ENCODE data around the gene FSIP1.

The FSIP1 gene

DNA sequence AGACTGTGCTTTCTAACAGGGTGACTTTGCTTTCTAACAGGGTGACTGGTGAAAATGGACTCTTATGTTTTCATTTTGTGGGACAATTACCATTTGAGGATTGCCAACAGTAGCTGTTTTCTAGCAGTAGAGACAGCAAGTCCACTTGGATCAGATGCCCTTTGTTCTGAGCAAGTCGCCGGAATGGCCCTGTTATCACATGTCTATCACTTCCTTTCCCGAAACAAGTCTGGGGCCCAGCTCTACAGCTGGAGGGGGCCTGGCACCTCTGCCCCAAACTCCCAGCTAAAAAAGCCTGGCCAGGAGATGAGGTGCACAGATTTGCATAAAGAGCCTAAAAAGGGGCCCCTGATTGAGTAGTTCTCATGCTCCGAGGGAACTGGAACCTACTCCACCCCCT lies 157.2 kb downstream of the FSIP1 start:
- TF ChIP-seq, protein P1, sequence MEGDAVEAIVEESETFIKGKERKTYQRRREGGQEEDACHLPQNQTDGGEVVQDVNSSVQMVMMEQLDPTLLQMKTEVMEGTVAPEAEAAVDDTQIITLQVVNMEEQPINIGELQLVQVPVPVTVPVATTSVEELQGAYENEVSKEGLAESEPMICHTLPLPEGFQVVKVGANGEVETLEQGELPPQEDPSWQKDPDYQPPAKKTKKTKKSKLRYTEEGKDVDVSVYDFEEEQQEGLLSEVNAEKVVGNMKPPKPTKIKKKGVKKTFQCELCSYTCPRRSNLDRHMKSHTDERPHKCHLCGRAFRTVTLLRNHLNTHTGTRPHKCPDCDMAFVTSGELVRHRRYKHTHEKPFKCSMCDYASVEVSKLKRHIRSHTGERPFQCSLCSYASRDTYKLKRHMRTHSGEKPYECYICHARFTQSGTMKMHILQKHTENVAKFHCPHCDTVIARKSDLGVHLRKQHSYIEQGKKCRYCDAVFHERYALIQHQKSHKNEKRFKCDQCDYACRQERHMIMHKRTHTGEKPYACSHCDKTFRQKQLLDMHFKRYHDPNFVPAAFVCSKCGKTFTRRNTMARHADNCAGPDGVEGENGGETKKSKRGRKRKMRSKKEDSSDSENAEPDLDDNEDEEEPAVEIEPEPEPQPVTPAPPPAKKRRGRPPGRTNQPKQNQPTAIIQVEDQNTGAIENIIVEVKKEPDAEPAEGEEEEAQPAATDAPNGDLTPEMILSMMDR (IDR thresholded peaks at IDR 0.05; ENCODE audit: control insufficient read depth, extremely low read depth, insufficient read depth) = no peak
- H3K4me3 ChIP-seq (ENCODE audit: low read depth, low read length) = no peak overlapping the region
- no peak for DNase-seq (ENCODE audit: low read depth)

DNA sequence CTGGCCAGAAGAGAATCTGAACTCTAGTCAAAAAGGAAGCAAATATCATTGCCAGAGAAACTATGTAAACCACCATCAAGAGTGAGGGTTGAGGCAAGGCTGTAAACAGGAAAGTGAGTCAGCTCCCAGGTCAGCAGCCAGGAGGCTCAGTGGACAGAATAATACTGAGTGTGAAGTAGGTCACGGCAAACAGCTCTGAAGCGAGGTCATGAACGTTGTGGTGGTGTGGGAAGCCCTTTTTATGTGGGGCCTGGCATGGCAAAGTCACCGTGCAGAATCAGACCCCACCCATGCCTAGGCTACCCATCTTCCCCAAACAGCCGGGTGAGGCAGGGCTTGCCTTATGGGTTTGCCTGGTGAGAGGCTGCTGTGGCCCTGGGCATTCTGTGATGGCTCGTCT lies 157.8 kb downstream of the FSIP1 start:
- TF ChIP-seq, protein P1 (IDR thresholded peaks at IDR 0.05; ENCODE audit: control insufficient read depth, extremely low read depth, insufficient read depth) = no peak
- no peak overlapping the region for H3K4me3 ChIP-seq (ENCODE audit: low read depth, low read length)
- no peak for DNase-seq (ENCODE audit: low read depth)

DNA sequence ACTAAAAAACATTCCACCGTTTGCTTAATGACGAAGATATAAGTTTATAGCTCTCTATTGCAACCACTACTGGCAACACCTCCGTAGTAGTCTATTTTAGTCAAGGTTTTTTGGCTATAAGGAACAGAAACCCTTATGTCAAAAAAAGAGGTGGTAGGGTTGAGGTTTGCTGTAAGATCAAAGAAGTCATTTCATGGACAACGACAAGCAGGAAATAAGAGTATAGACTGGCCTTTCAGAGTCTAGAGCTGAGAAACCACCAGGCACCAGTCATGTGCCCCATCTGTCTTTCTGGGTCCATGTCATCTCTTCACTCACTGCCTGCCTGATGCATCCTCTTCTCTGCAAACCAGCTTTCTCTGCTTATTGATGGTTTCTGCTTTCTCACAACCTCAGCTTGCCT lies 159.1 kb downstream of the FSIP1 start:
- DNase-seq (ENCODE audit: low read depth) = no peak
- H3K4me3 ChIP-seq (ENCODE audit: low read depth, low read length) = no peak overlapping the region
- TF ChIP-seq, protein P1 (IDR thresholded peaks at IDR 0.05; ENCODE audit: control insufficient read depth, extremely low read depth, insufficient read depth) = no peak

DNA sequence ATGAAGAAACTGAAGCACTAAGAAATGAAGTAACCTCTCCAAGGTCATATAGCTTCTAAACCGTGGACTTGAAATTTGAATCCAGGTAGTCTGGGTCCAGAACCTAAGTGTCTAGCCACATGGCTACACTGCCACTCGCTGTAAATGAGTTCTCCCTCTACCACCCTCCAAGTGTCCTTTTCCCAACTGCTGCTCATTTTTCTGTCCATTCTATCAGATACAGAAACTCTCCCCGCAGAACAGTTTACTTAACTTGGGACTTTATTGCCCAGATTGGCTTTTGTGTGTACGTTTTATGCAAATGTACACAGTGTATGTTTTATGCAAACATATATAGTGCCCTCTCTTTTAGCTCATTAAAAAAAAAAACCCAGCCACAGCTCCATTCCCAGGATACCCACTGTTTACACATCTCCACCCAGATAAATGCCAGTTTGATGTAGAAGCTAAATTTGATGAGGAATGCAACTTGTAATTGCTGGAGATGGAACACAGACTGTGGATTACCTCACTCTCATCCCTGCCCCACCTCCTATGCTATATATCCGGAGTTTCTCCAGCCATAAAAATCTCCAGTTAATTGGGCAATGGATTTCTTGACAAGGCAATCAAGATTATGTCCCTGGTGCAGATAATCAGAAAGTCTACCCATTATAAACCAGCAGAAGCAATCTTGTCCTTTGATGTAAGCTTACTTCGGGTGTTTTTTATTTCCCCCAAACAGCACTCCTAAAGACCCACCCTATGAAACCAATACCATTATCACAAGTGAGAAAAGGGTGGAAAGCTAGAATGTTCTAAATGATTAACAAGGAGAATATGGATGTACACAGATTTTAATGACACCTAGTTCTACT lies 159.8 kb downstream of the FSIP1 start:
- peak; percentile 76 for DNase-seq (ENCODE audit: low read depth)

DNA sequence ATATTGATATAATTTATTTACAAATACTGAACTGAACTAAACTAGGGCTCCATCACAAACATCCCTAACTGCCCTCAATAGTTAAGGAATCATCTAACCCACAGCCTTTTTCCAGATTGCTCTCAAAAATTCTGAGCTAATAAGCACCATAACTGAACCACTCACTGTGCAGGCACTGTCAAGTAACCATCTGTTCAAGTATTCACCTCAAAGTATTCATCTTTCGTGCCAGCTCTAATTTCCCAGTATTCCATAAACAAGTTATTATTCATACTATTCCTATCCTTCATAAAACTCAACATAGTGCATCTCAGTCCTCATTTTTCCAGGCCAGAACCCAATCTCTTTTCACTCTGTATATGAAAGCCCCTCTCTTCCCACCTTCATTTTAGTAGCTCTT lies 160.7 kb downstream of the FSIP1 start:
- TF ChIP-seq, protein P1 (IDR thresholded peaks at IDR 0.05; ENCODE audit: control insufficient read depth, extremely low read depth, insufficient read depth) = no peak
- no peak overlapping the region for H3K4me3 ChIP-seq (ENCODE audit: low read depth, low read length)
- no peak for DNase-seq (ENCODE audit: low read depth)

More for the DNA sequence above, 159.8 kb downstream of the FSIP1 start:
- H3K4me3 ChIP-seq (ENCODE audit: low read depth, low read length) = no peak overlapping the region
- TF ChIP-seq, protein P1 (IDR thresholded peaks at IDR 0.05; ENCODE audit: control insufficient read depth, extremely low read depth, insufficient read depth) = no peak

DNA sequence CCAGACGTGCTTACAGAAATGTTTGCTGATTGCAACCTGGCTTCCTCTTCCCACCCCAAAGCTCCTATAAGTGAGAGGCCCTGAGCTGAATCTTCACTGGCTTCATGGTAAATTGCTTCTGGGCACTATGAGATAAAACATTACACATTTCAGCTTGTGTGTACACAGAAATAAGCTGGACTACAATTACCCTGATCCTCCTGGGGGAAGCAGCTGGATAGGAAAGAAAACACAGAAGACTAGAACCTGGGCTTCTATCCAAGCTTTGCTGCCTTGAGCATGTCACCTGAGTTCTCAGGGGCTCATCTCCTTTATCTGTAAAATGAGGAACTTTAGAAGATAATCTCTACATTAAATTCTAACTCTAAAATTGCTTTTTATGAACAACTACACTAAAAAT lies 161.4 kb downstream of the FSIP1 start:
- no peak overlapping the region for H3K4me3 ChIP-seq (ENCODE audit: low read depth, low read length)
- peak; percentile 75 for DNase-seq (ENCODE audit: low read depth)
- TF ChIP-seq, protein P1 (IDR thresholded peaks at IDR 0.05; ENCODE audit: control insufficient read depth, extremely low read depth, insufficient read depth) = no peak

Measured in LNCaP clone FGC (cell line).